GM21526 (cell line): ENCODE results near the gene SLC25A23.

Experiments
- ATAC-seq: cut with Tn5 transposase; IDR thresholded peaks from one replicate; pipeline ENCODE4 v1.9.1; 2021; ENCODE audit warnings: moderate library complexity; ENCODE audit not compliant: unreplicated experiment, low FRiP score

SLC25A23 gene

GRCh38 chr19:6425732-6426620, 33.6 kb downstream of the SLC25A23 start:
- no peak for ATAC-seq

- ATAC-seq = peak; percentile 83
Measured at GRCh38 chr19:6424939-6425731, 34.5 kb downstream of the SLC25A23 start.

GRCh38 chr19:6424195-6424938, 35.2 kb downstream of the SLC25A23 start, which contains the start of gene KHSRP:
Gene KHSRP, minus strand, starts transcription at chr19:6424811. Its CDS starts 110 bp downstream, at chr19:6424701.
- no peak for ATAC-seq

- no peak for ATAC-seq
Measured at GRCh38 chr19:6423499-6424194, 35.9 kb downstream of the SLC25A23 start.

GRCh38 chr19:6421075-6422014, 38.2 kb downstream of the SLC25A23 start:
- ATAC-seq = no peak

GRCh38 chr19:6418562-6418932, 41.0 kb downstream of the SLC25A23 start:
- ATAC-seq = no peak

GRCh38 chr19:6417713-6418561, 41.7 kb downstream of the SLC25A23 start:
- ATAC-seq = no peak

- ATAC-seq = no peak
Measured at GRCh38 chr19:6416658-6417405, 42.8 kb downstream of the SLC25A23 start.

- no peak for ATAC-seq
Measured at GRCh38 chr19:6415591-6416190, 43.9 kb downstream of the SLC25A23 start.

GRCh38 chr19:6414793-6415590, 44.6 kb downstream of the SLC25A23 start:
- no peak for ATAC-seq

- ATAC-seq = no peak
Measured at GRCh38 chr19:6413721-6414643, 45.6 kb downstream of the SLC25A23 start.

- no peak for ATAC-seq
Measured at GRCh38 chr19:6413291-6413690, 46.3 kb downstream of the SLC25A23 start.

GRCh38 chr19:6412447-6413091, 47.0 kb downstream of the SLC25A23 start:
- no peak for ATAC-seq

- no peak for ATAC-seq
Measured at GRCh38 chr19:6412061-6412446, 47.5 kb downstream of the SLC25A23 start.

- ATAC-seq = no peak
Measured at GRCh38 chr19:6409346-6409745, 50.2 kb downstream of the SLC25A23 start.
